Measurements from ENCODE around the gene SDK1.
A peak's percentile ranks its signal among the peaks of the same experiment; 100 is the strongest.

The SDK1 gene

GRCh38 chr7:3955751-3956696, 655.0 kb downstream of the SDK1 start:
- peak; percentile 31 for DNase-seq (ENCODE audit: low read depth)
- H3K4me3 ChIP-seq (ENCODE audit: low read depth, low read length), result no peak overlapping the region
- no peak for TF ChIP-seq CTCF (IDR thresholded peaks at IDR 0.05; ENCODE audit: insufficient read depth, low read depth, low read length, missing control alignments)

- no peak overlapping the region for H3K4me3 ChIP-seq (ENCODE audit: low read depth, low read length)
- DNase-seq (ENCODE audit: low read depth), result peak; percentile 30
- no peak for TF ChIP-seq CTCF (IDR thresholded peaks at IDR 0.05; ENCODE audit: insufficient read depth, low read depth, low read length, missing control alignments)
These were observed 655.9 kb downstream of the SDK1 start for GRCh38 chr7:3956949-3957348.

- TF ChIP-seq CTCF (IDR thresholded peaks at IDR 0.05; ENCODE audit: insufficient read depth, low read depth, low read length, missing control alignments), result no peak
- DNase-seq (ENCODE audit: low read depth), result peak; percentile 19
These were observed 656.5 kb downstream of the SDK1 start for GRCh38 chr7:3957472-3958108.

GRCh38 chr7:3958109-3958483, 657.0 kb downstream of the SDK1 start:
- no peak for TF ChIP-seq CTCF (IDR thresholded peaks at IDR 0.05; ENCODE audit: insufficient read depth, low read depth, low read length, missing control alignments)
- no peak for DNase-seq (ENCODE audit: low read depth)
- no peak overlapping the region for H3K4me3 ChIP-seq (ENCODE audit: low read depth, low read length)

More at GRCh38 chr7:3957472-3958108, 656.5 kb downstream of the SDK1 start:
- no peak overlapping the region for H3K4me3 ChIP-seq (ENCODE audit: low read depth, low read length)

- DNase-seq (ENCODE audit: low read depth), result no peak
- no peak for TF ChIP-seq CTCF (IDR thresholded peaks at IDR 0.05; ENCODE audit: insufficient read depth, low read depth, low read length, missing control alignments)
- no peak overlapping the region for H3K4me3 ChIP-seq (ENCODE audit: low read depth, low read length)
These were observed 658.3 kb downstream of the SDK1 start for GRCh38 chr7:3959364-3959763.

GRCh38 chr7:3960050-3960763, 659.2 kb downstream of the SDK1 start:
- no peak for TF ChIP-seq CTCF (IDR thresholded peaks at IDR 0.05; ENCODE audit: insufficient read depth, low read depth, low read length, missing control alignments)
- no peak for DNase-seq (ENCODE audit: low read depth)
- no peak overlapping the region for H3K4me3 ChIP-seq (ENCODE audit: low read depth, low read length)
